NCI-H748 (cell line): ENCODE measurements around the gene IP6K1.

Experiments
- DNase-seq: peaks from one replicate; lab custom pipeline; 2025; ENCODE audit not compliant: unreplicated experiment; lab: John Stamatoyannopoulos, UW

The IP6K1 gene

DNA sequence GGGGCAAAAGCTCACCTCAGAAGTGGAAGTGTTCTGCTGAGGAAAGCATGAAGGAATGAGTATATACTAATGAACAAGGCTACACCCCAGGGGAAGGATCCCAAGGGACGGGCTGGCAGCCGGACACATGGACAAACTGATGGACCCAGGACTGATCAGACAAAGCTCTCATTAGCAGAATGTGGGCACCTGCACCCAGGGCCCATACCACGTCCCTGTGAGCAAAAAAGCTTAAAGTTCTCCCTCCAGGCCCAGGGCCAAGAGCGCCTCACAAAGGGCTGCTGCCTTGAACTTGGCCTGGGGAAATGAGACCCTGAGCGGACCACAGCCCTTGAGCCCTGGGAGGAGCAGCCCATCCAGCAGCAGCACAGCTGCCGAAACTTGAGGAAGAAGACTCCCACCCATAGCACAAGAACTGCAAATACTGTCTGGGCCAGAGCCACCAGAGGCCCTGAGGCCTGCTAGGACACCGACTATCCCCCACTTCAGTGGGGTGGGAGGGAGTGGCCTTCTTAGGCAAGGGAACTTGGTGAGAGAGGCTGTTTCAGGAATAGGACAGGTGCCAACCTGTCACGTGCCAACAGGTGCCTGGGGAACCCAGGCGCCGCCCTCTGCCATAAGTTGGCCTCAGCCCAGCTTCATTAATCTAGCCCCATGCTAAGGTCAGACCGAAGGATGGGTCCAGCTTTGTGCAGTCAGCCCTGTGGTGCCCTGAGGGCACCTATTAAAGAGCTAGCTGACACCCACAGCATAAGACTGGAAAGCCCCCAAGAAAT, 60.2 kb downstream of the IP6K1 start:
- DNase-seq = no peak

DNA sequence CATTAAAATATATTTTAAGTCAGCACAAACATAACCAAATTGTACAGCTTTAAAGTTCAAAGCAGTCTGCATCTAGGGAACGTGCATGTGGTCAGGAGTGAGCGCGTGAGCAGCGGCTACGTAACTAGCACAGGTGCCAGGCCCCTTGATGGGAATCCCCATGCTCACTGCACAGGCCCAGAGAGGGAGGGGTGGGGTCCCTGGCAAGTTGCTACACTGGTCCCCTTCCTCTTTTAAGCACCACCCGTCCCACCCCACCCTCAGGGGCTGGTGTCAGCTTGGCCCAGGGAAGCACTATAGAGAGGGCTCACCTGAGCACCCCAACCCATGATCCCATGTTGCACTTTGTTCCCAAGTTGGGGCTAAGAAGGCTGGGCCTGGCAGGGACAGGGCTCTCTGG, 61.8 kb downstream of the IP6K1 start:
- DNase-seq = peak; percentile 26

DNA sequence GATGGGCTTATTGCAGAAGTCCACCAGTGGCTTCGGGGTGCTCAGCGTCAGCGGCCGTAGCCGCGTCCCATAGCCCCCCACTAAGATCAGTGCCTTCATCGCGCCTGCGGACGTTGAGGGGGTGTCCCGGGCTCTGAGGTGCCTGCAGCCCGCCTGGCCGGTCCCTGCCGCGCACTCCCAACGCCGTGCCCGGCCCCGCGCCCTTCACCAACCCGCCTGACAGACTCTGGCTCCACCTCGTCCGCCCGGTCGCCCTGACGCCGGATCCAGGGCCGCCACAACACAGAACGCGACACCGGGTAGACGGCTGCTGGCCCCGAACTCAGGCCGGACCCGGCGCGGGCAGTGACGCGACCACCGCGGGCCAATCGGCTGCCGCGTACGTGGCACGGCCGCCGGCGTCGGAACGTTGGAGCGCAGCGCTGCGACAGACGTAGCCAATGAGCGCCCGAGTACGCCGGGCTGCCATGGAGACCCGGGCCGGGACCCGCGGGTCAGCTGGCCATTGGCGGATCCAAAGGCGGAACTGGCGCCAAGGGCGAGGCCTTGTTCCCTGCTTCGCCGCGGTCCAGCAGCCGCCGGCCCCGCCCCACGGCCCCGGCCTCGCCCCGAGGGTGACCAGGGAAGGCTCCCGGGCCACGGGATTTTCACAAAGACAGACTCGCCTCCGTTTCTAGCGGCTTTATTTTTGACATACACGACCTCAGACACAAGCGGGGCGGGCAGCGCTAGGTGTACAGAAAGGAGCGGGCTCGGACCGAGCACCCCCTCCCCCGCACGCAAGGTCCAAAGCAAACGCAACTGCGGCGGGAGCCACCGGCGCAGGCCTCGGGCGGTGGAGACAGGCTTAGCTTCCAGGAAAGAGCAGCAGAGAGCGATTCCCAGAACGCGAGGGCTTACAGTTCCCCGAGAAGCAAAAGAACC, 62.5 kb downstream of the IP6K1 start, which contains the start of gene GMPPB:
GMPPB (minus strand) TSS at position 324 of the 924 bp plus-strand sequence; CDS start at position 99, 225 bp downstream.
- DNase-seq = peak; percentile 96

DNA sequence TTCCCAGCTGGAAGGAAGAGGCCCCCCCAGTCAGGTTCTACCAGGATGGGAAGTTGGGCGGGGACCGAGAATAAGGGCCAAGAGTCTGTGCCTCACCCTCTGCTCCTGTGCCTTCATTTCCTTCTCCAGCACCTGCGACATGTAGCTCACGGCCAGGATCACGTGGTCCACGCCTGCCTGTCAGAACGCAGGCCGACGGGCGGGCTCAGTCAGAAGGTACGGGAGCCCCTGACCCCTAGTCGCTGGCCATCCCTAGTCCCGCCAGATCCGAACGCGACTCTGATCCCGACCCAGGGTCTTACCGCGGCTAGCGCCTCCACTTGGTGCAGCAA, 63.1 kb downstream of the IP6K1 start:
- DNase-seq = peak; percentile 55

DNA sequence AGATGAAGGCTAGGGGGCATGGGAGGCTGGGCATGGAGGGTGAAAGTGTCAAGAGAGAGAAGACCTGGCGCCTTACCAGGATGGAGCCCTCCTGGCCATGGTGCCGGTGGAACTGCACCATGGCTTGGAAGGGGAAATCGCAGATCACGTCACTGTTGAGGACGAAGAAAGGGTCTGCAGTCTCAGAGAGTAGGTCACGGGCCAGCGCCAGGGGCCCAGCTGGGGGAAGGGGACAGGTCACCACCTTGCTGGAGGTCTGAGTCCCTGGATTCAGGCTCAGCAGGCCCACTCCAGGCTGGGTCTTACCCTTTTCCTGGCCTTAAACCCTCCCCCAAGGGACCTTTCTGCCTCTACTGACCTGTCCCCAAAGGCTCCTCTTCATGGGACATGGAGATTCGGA, 63.4 kb downstream of the IP6K1 start:
- DNase-seq = no peak

DNA sequence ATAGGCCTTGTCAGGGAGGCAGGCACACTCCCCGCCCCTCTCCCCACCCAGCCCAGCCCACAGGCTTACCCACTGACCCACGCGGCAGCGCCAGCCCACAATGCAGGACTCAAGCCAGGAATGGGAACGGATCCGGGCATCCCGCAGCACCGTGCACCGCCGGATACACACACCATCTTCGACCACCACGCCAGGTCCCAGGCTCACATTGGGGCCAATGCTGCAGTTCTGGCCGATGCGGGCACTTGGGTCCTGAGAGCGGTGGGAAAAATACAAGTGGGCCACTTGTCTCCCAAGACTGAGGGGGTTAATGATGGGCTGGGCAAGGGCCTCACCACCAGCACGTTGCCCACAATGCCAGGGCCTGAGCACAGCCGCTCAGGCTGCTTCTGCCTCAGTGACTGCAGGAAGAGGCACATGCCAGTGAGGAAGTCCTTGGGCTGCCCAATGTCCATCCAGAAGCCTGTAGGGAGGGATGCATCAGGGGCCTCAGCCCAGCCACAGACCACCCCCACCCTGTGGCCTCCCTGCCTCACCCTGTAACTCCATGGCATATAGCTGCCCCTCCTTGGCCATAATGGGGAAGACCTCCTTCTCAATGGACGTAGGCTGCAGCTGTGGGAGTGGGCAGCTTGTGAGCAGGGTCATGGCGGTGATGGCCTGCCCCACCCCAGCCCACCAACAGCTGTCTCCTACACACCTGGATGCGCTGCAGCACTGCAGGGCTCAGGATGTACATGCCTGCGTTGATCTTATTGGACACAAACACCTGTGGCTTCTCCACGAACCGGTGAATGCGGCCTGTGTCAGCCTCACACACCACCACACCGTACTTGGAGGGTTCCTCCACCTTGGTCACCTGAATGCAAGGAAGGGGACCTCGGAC, 64.2 kb downstream of the IP6K1 start:
- no peak for DNase-seq

DNA sequence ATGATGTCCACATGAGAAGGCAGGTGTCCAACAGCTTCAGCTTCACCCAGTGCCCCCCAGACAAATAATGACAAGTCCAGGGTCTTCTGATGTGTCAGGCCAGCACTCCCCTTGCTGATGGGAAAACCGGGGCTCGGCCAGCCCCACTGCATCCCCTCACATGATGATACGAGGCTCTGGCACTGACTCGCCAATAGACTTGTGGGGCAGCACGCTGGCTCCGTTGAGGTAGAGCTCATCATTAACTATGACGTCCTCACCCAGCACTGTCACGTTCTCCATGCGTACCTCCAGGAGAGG, 64.8 kb downstream of the IP6K1 start:
- DNase-seq = no peak

DNA sequence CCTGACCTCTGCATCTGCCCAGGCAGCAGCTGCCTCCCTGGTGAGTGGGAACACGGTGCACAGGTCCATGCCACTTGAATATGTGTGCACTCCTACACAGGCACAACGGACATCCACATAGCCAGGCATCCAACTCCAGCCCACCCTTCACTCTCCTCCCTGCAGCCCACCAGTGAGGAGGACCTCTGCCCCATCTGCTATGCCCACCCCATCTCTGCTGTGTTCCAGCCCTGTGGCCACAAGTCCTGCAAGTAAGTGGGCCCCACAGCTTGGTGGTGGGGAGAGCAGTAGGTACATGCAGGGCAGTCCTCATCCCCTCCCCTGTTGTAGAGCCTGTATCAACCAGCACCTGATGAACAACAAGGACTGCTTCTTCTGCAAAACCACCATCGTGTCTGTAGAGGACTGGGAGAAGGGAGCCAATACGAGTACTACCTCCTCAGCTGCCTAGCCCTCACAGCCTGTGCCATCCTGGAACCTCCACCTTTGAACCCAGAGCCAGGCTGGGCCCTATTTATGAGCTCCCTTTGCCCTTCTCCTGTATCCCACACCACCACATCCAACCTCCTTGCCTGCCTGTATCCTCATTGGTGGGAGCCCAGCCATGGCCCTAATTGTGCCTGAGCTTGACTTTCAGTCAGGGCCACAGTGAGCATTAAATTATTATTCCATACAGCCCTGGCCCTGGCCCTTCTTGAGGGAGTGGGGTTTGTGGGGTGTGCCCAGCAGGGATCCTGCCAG, 65.3 kb downstream of the IP6K1 start:
- no peak for DNase-seq

DNA sequence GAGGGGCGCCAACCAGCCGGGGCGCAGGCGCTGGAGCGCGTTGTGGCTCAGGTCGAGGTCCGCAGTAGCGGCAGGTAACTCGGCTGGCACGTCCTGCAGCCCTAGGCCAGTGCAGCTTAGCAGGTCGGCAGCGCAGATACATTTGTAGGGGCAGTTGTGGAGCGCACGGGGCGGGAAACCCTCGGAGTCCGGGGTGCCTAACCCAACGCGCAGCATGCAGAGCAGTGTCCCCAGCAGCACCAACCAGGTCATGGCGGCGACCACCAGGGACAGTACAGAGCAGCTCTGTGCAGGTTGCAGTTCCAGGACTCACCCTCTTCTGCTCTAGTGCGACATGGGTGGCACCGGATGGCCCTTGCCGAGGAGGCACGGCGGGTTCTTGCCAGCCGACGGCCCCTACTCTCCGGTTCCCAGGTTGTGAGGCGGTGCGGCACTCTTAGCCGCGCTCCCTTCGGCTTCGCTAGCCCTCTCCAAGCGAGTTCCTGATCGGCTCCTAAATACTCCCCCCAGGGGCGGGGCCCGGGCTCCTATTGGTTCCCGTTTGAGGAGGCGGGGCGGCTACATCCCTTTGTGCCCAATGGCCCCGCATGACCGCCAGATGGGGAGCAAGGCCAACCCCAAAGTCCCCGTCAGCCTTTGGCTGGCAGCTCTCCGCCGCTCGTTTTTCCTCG, 67.0 kb downstream of the IP6K1 start, which contains the start of gene AMIGO3:
AMIGO3 (minus strand) TSS at position 471 of the 671 bp plus-strand sequence; CDS start at position 252, 219 bp downstream.
- DNase-seq = peak; percentile 94

DNA sequence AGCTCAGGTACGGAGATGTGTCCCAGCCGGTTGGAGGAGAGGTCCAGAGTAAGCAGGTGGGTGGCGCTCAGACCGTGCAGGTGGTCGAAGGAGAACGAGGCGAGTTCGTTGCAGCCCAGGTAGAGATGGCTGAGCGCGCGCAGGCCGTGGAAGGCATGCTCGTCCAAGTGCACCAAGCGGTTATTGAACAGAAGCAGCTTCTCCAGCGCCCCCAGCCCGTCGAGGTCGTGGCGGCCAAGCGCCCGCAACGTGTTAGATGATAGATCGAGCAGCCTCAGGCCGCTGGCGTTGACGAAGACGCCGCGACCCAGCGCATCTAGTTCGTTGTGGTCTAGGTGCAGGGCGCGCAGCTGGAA, 67.5 kb downstream of the IP6K1 start:
- peak; percentile 75 for DNase-seq

DNA sequence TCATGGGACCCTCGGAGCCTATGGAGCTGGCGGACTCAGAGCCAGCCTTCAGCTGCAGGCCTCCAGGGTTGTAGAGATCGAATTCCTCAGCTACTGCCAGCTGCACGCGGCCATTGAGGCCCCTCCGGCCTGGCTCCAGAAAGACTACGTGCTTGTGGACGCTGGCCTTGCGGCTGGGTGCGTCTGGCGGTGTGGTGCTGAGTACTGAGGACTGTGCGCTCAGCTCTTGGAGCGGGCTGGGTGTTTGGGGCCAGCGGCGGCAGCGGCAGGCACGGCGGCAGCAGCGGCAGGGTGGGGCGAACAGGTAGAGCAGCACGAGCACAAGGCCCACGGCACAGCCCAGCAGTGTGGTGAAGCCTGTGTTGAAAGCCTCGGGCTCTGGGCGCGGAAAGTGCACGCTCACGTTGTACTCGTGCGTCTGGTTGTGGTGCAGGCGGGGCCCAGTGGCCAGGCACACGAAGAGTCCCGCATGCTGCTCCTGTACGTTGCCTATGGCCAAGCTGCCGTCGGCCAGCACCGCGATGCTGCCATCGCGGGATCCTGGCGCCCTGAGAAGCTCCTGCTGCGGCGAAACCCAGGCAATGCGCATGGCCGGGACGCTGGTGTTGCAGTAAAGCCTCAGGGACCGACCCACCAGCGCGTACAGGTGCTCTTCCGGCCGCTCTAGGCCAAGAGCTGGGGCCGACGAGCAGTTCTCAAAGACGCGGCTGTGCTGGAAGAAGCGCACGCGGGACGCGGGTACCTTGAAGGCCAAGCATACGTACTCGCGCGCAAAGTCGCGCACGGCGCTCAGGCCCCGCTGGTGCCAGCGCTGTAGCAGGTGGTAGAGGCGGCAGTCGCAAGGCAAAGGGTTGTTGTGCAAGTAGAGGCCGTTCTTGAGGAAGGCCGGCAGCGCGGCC, 68.1 kb downstream of the IP6K1 start:
- DNase-seq = peak; percentile 79

DNA sequence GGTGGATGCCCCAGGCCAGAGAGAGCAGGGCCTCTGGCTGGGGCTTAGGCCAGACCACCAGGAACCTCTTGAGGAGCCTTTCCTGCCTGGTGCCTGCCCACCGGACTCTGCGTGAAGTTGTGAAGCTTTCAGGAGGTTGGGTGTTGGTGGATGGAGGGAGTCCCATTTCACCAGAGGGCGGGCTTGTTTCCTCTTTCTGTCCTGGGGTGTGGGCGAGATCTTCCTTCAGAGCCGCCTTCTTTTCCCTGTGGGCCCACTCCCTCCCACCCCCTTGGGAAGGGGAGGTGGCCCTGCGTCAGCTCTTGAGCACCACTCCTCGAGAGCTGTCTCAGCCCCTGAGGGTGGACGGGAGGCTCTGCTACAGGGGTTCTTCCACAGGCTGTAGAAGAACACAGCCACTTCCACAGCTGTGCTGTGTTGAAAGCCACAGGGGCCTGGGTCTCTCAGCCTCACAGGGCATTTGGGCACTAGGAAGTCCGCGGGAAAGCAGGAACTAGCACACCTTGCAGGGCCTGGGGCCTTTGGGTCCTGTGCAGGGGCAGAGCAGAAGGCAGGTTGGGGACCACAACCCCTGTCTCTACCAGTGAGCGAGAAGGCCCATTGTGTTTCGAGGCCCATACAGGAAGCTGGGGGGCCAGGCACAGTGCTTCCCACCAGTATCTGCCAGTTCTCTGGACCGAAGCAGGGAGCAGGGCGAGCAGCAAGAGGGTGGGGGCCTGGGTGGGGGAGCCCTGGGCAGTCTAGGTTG, 69.0 kb downstream of the IP6K1 start:
- DNase-seq = no peak

DNA sequence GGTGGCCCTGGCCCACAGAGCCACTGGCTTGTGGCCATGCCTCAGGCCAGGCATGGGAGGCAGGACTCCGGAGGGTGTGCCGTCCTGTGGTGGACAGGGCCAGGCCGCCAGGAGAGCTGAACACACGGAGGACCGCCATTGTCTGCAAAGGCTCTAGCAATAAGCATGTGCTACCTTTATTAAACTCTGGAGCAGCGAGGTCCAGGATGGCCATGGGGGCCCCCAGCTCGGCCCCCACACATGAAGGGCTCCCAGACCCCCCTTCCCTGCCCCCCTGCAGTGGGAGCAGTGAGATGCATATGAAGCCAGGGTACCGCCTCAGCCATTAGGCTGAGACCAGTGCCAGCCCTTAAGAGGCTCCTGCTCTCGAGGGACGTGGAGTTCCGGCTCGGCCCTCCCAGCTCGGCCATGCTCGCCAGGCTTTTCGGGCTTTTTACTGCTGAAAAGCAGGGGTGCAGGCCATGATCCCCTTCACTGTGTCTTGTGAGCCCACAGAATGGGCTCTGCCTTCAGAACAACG, 69.6 kb downstream of the IP6K1 start:
- DNase-seq = no peak

DNA sequence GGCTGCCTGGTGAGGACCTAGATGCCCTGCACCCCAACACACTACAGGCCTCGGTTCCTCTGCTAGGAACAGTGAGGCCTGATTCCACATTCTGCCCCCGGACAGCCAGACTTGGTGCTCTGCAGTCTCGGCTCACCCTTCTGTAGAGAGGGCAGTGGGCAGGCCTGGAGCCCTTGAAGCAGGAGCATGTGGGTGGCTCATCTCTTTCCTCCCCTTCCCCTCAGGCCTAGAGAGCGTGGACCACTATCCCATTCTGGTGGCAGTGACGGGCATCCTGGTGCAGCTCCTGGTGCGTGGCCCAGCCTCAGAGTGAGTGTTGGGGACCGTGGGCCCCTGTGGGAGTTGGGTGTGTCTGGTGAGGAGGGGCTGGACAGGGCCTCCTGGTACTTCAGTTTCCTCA, 70.2 kb downstream of the IP6K1 start:
- no peak for DNase-seq

DNA sequence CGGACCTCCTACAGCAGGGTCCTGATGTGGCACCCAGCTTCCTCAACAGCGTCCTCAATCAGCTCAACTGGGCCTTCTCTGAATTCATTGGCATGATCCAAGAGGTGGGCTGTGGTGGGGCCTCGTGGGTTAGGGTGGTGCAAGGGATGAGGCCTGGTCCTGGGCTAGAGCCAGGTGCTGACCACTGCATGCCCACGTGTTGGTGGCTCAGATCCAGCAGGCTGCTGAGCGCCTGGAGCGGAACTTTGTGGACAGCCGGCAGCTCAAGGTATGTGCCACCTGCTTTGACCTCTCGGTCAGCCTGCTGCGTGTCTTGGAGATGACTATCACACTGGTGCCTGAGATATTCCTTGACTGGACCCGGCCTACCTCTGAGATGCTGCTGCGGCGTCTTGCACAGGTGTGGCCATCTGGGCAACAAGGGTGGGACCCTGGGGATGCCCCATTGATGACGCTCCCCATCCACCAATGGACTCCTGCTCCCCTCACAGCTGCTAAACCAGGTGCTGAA, 70.7 kb downstream of the IP6K1 start:
- no peak for DNase-seq

DNA sequence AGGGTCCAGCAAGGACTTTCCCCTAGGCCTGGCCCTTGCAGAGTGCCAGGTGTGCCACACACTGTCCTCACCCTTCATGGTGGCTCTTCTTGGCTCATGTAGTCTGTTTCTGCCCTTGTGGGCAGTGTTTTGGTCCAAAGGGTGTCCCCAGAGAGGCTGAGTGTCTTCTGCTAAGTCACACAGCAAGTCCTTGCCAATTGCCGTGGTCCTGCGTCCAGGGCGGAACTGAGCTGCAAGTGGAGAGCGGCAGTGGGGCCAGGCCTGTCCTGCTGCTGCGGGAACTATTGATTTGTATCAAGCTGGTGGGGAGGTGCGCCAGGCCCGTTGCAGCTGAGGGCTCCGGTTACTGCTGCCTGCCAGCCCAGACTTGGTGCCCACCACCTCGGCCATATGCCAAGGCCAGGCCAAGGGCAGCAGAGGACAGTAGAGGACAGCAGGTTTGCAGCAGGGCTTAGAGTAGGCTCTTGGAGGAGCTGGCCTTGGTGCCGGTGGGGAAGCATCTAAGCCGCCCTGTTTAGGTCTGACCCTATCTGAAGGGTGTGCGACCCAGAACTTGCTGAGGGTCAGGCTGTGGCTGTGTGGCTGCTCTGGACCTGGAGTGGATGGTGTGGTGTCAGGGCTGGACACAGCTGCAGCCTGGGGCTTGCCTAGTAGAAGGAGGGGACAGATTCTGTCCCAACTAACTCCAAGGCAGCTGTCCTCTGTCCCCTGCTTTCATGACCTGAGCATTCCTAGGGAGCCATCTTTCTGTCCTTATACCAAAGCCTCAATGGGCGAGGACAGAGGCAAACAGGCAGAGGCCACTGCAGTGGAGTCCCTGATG, 71.4 kb downstream of the IP6K1 start:
- DNase-seq = no peak
